Effector memory CD8-positive, alpha-beta T cell (primary cell): ENCODE results near the gene JSRP1.

ENCODE experiments used
- ATAC-seq: fragments of 150-1000 bp; cut with Tn5 transposase; replicated peaks from 2 replicates; pipeline ENCODE4 v1.10.0; 2021; ENCODE audit warnings: mild to moderate bottlenecking, moderate library complexity
- DNase-seq, 3 experiments: peaks; one replicate each; pipeline ENCODE4 v3.0.0; 2021
- H3K27ac Mint-ChIP-seq, 2 donors: one replicate each; pipeline ENCODE4 v1.8.0; 2022; ENCODE audit warnings: mild to moderate bottlenecking in 2 of 2, mixed read lengths in 2 of 2, moderate library complexity in 2 of 2
- H3K27me3 Mint-ChIP-seq, 2 donors: one replicate each; pipeline ENCODE4 v1.8.0; 2022; ENCODE audit warnings: mixed read lengths in 2 of 2
- H3K36me3 Mint-ChIP-seq: one replicate; pipeline ENCODE4 v1.8.0; 2022; ENCODE audit warnings: mild to moderate bottlenecking, moderate library complexity, mixed read lengths; ENCODE audit not compliant: insufficient read depth
- H3K4me1 Mint-ChIP-seq, 2 donors: one replicate each; pipeline ENCODE4 v1.8.0; 2022; ENCODE audit warnings: low read depth in 2 of 2, mixed read lengths in 2 of 2
- H3K4me3 Mint-ChIP-seq, 2 donors: one replicate each; pipeline ENCODE4 v1.8.0; 2022; ENCODE audit warnings: mild to moderate bottlenecking in 2 of 2, mixed read lengths in 2 of 2, moderate library complexity in 2 of 2
- H3K9me3 Mint-ChIP-seq, 2 donors: one replicate each; pipeline ENCODE4 v1.8.0; 2022; ENCODE audit warnings: mixed read lengths in 2 of 2

The JSRP1 gene

GRCh38 chr19:2251106-2252054 lies 4.8 kb downstream of the JSRP1 start:
- Mint-ChIP-seq H3K36me3 (peaks cover 34% of the 10 kb centered on the region), H3K27ac (peak overlapping the region in 1 of 2 donors; percentile 75), H3K4me3 (peak overlapping the region; percentile 81 to 83), H3K4me1 (peaks cover 4 to 11% of the 10 kb centered on the region in 2 donors), H3K9me3 (no peaks in the 10 kb centered on the region), H3K27me3 (peaks cover 0 to 14% of the 10 kb centered on the region in 2 donors)
- DNase-seq (no peak), ATAC-seq (peak; percentile 49)

- Mint-ChIP-seq H3K27me3 (peaks cover 0 to 14% of the 10 kb centered on the region in 2 donors), H3K36me3 (peaks cover 40% of the 10 kb centered on the region), H3K4me1 (peaks cover 4 to 12% of the 10 kb centered on the region in 2 donors), H3K27ac (no peak overlapping the region), H3K4me3 (peak overlapping the region; percentile 25 to 29), H3K9me3 (no peaks in the 10 kb centered on the region)
- no peak for ATAC-seq
- no peak for DNase-seq
Observed at GRCh38 chr19:2250766-2251105, 5.5 kb downstream of the JSRP1 start.

- Mint-ChIP-seq H3K36me3 (peaks cover 43% of the 10 kb centered on the region), H3K4me3 (peak overlapping the region; percentile 25 to 29), H3K27me3 (peaks cover 0 to 14% of the 10 kb centered on the region in 2 donors), H3K9me3 (no peaks in the 10 kb centered on the region), H3K27ac (no peak overlapping the region), H3K4me1 (peaks cover 4 to 12% of the 10 kb centered on the region in 2 donors)
- DNase-seq, result no peak
- no peak for ATAC-seq
Observed at GRCh38 chr19:2249880-2250765, 6.1 kb downstream of the JSRP1 start.

DNA sequence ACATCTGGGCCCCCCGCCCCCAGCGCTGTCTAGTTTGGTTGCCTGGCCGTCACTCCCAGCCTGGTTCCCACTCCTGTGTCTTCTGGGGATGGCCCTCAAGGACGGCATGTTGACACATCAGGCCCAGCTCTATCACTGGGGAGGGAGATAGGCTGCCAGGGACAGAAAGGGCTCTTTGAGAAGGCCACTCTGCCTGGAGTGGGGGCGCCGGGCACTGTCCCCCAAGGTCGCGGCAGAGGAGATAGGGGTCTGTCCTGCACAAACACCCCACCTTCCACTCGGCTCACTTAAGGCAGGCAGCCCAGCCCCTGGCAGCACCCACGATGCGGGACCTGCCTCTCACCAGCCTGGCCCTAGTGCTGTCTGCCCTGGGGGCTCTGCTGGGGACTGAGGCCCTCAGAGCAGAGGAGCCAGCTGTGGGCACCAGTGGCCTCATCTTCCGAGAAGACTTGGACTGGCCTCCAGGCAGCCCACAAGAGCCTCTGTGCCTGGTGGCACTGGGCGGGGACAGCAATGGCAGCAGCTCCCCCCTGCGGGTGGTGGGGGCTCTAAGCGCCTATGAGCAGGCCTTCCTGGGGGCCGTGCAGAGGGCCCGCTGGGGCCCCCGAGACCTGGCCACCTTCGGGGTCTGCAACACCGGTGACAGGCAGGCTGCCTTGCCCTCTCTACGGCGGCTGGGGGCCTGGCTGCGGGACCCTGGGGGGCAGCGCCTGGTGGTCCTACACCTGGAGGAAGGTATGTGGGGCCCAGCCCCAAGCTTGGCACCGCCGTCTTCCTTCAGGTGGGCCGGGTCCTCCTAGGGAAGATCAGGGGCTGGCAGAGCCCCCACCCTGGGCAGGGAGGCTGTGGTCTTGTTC lies 7.0 kb downstream of the JSRP1 start, which contains the start of gene AMH:
Gene AMH (plus strand): TSS at position 314 of the 857 bp plus-strand sequence. CDS start 10 bp downstream, at position 324.
- no peaks in the 10 kb centered on the region for H3K9me3 Mint-ChIP-seq
- peaks cover 51% of the 10 kb centered on the region for H3K36me3 Mint-ChIP-seq
- peaks cover 4 to 12% of the 10 kb centered on the region in 2 donors for H3K4me1 Mint-ChIP-seq
- H3K27ac Mint-ChIP-seq, result peak within 1 kb of the TSS in 1 of 2 donors; percentile 63
- peak within 1 kb of the TSS in 1 of 2 donors; percentile 25 for H3K4me3 Mint-ChIP-seq
- no peak for DNase-seq
- ATAC-seq, result no peak
- H3K27me3 Mint-ChIP-seq, result peaks cover 0 to 14% of the 10 kb centered on the region in 2 donors

- peaks cover 0 to 14% of the 10 kb centered on the region in 2 donors for H3K27me3 Mint-ChIP-seq
- peaks cover 60% of the 10 kb centered on the region for H3K36me3 Mint-ChIP-seq
- ATAC-seq, result no peak
- DNase-seq, result no peak
- H3K9me3 Mint-ChIP-seq, result no peaks in the 10 kb centered on the region
- H3K4me1 Mint-ChIP-seq, result peaks cover 4 to 10% of the 10 kb centered on the region in 2 donors
- H3K4me3 Mint-ChIP-seq, result no peak overlapping the region
- peak overlapping the region in 1 of 2 donors; percentile 63 for H3K27ac Mint-ChIP-seq
Observed at GRCh38 chr19:2248136-2249009, 7.8 kb downstream of the JSRP1 start.

DNA sequence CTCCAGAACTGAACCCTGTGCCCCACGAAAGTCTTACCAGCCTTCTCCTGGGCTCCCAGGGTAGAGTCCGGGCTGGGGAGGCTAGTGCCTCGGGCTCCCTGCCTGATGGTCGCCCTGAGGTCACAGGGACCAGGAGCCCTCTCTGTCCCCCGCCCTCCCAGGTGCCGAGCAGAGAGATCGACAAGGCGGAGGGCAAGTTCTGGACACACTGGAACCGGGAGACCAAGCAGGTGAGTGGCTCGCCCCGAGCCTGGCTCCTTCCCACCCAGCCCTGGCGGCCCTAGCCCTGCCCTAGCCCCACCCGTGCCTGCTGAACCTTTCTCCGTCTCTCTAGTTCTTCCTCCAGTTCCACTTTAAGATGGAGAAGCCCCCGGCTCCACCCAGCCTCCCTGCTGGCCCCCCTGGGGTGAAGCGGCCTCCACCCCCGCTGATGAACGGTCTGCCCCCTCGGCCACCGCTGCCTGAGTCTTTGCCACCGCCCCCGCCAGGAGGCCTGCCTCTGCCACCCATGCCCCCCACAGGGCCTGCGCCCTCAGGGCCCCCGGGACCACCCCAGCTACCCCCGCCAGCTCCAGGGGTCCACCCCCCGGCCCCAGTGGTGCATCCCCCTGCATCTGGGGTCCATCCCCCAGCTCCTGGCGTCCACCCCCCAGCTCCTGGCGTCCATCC lies 8.7 kb downstream of the JSRP1 start:
- no peaks in the 10 kb centered on the region for H3K9me3 Mint-ChIP-seq
- H3K36me3 Mint-ChIP-seq, result peaks cover 58% of the 10 kb centered on the region
- no peak for ATAC-seq
- no peak for DNase-seq
- no peak overlapping the region for H3K4me3 Mint-ChIP-seq
- peaks cover 5 to 12% of the 10 kb centered on the region in 2 donors for H3K4me1 Mint-ChIP-seq
- H3K27me3 Mint-ChIP-seq, result peaks cover 0 to 10% of the 10 kb centered on the region in 2 donors
- H3K27ac Mint-ChIP-seq, result no peak overlapping the region

DNA sequence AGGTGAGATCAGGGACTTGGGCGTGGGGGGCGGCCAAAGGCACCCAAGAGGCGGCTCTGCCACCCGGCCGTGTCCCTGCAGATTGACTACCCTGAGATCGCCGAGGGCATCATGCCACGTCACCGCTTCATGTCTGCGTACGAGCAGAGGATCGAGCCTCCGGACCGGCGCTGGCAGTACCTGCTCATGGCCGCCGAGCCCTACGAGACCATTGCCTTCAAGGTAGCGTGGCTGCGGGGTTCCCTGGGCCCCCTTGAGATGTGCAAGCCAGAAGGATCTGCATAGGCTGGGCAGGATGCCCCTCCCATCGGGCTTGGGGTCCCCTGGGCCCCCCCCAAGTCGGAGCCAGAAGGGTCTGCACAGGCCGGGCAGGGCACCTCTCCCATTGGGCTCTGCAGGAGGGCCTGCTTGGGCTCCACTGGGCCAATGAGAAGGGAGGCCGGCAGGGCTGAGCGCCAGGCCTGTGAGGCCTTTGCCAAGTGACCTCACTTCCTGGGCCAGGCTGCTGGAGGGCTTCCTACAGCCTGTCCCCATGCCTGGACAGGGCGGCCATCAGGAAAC lies 9.3 kb downstream of the JSRP1 start:
- no peak for DNase-seq
- peaks cover 57% of the 10 kb centered on the region for H3K36me3 Mint-ChIP-seq
- no peaks in the 10 kb centered on the region for H3K9me3 Mint-ChIP-seq
- no peak overlapping the region for H3K27ac Mint-ChIP-seq
- H3K4me3 Mint-ChIP-seq, result no peak overlapping the region
- peaks cover 0 to 3% of the 10 kb centered on the region in 2 donors for H3K27me3 Mint-ChIP-seq
- ATAC-seq, result no peak
- H3K4me1 Mint-ChIP-seq, result peaks cover 8 to 13% of the 10 kb centered on the region in 2 donors

- no peak for DNase-seq
- Mint-ChIP-seq H3K4me3 (peak overlapping the region in 1 of 2 donors; percentile 6), H3K27ac (peak overlapping the region in 1 of 2 donors; percentile 32), H3K4me1 (peaks cover 13 to 20% of the 10 kb centered on the region in 2 donors), H3K27me3 (no peaks in the 10 kb centered on the region), H3K36me3 (peaks cover 56% of the 10 kb centered on the region), H3K9me3 (no peaks in the 10 kb centered on the region)
- ATAC-seq, result no peak
Observed at GRCh38 chr19:2246014-2246620, 10.1 kb downstream of the JSRP1 start.

DNA sequence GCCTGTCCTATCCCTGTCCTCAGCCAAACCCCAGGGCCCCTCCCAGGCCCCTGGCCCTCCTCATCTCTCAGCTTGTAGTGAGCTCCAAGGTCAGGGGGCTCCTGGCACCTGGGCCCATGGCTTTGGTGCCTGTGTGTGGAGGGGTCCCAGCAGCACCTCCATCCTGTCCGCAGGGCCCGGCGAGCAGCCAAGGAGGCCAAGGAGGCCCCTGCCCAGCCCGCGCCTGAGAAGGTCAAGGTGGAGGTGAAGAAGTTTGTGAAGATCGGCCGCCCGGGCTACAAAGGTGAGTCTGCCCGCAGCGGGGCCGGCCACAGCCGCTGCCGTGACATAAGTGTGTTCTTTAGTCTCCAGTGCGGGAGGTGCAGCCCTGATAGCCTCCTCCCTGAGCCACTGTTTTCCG lies 10.9 kb downstream of the JSRP1 start:
- Mint-ChIP-seq H3K4me3 (no peak overlapping the region), H3K27me3 (no peaks in the 10 kb centered on the region), H3K4me1 (peaks cover 20 to 29% of the 10 kb centered on the region in 2 donors), H3K27ac (peak overlapping the region in 1 of 2 donors; percentile 38), H3K9me3 (no peaks in the 10 kb centered on the region), H3K36me3 (peaks cover 56% of the 10 kb centered on the region)
- ATAC-seq (no peak), DNase-seq (no peak)

GRCh38 chr19:2244486-2244885 lies 11.7 kb downstream of the JSRP1 start:
- ATAC-seq (no peak), DNase-seq (no peak)
- Mint-ChIP-seq H3K9me3 (no peaks in the 10 kb centered on the region), H3K27ac (peak overlapping the region in 1 of 2 donors; percentile 38), H3K4me1 (peaks cover 28 to 37% of the 10 kb centered on the region in 2 donors), H3K27me3 (no peaks in the 10 kb centered on the region), H3K36me3 (peaks cover 61% of the 10 kb centered on the region), H3K4me3 (no peak overlapping the region)

- Mint-ChIP-seq H3K4me3 (no peak overlapping the region), H3K4me1 (peaks cover 31 to 39% of the 10 kb centered on the region in 2 donors), H3K9me3 (no peaks in the 10 kb centered on the region), H3K36me3 (peaks cover 63% of the 10 kb centered on the region), H3K27me3 (no peaks in the 10 kb centered on the region), H3K27ac (no peak overlapping the region)
- DNase-seq (no peak), ATAC-seq (no peak)
Observed at GRCh38 chr19:2244125-2244411, 12.1 kb downstream of the JSRP1 start.
